Measurements from ENCODE around the gene TKTL2.
"Not testable (repeated sequence)": the region's sequence is repeated elsewhere in the genome, so short reads cannot be mapped to it uniquely, and the experiment has no call there.

Gene TKTL2

DNA sequence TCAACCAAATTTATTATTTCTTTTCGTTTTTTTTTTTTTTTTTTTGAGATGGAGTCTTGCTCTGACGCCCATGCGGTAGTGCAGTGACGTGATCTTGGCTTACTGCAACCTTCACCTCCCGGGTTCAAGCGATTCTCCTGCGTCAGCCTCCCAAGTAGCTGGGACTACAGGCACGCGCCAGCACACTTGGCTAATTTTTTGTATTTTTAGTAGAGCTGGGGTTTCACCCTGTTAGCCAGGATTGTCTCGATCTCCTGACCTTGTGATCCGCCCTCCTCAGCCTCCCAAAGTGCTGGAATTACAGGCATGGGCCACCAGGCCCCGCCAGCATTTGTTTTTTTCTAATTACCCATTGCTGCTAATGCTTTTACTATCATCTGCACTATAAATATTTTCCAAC lies 26.5 kb downstream of the TKTL2 start:
- not testable (repeated sequence) for DNase-seq

DNA sequence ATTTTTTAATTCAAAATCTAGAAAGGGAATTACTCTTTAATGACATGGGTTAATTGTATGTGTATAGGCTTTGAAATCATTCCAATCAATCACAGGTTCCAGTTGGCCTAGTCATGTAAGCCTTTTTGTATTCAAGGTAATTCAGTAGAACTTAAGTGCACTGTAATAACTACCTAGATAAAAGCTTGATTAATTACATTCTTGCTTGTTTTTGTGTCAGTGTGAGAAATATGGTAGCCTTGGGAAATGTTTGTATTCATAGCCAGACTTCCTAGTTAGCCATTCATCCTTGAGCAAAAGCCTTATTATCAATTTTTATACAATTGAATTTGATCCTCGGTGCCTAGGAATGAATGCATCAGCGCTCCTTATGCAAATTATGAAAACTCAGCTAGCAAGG lies 33.5 kb downstream of the TKTL2 start:
- no peak for DNase-seq
